GM23338 (cell line): ENCODE results near the gene DUS4L.

Experiments used
- CTCF ChIP-seq, 2 experiments: fragments of 200-600 bp in 1 of 2; sonication (generic) in 1 of 2; conservative IDR thresholded peaks; 2 replicates each; pipeline versions ENCODE4 v1.5.1 to v1.6.1; 2016 to 2017; ENCODE audit warnings: antibody characterized with exemption in 2 of 2, low read depth in 2 of 2, mild to moderate bottlenecking in 2 of 2, moderate library complexity in 1 of 2
- EZH2 ChIP-seq: fragments of 200-600 bp; sonication (generic); IDR thresholded peaks from one replicate; pipeline ENCODE4 v1.8.0; 2017; ENCODE audit warnings: antibody characterized with exemption, mild to moderate bottlenecking, low read depth; ENCODE audit not compliant: unreplicated experiment

- TF ChIP-seq EZH2, result no peak
- no peak for TF ChIP-seq CTCF (conservative IDR thresholded peaks at IDR 0.05; ENCODE audit: low read depth in 2 of 2)
Observed at GRCh38 chr7:107606303-107606702, 42.5 kb downstream of the DUS4L start.
